Keratinocyte (primary cell): ENCODE results near the gene LRRC19. TPM values are rescaled to one million over a fixed set of nuclear protein-coding genes. Genes with fewer than 3 reads are reported as not detected.

Experiments
- DNase-seq: peaks from one replicate; pipeline ENCODE4 v3.0.0-alpha.2; 2011; ENCODE audit warnings: low read depth, missing footprints, low spot score
- FAIRE-seq: peaks from 2 replicates; lab custom pipeline; 2011; peaks lifted over from hg19 to GRCh38; lab: Jason Lieb, UNC
- H2AFZ ChIP-seq: 2 replicates; pipeline ENCODE4 v1.6.0; 2012; ENCODE audit warnings: low read length, control low read depth, inconsistent platforms; ENCODE audit not compliant: control insufficient read depth
- H3K27ac ChIP-seq: 2 replicates; pipeline ENCODE4 v1.5.1; 2011; ENCODE audit warnings: low read length; ENCODE audit not compliant: control insufficient read depth, insufficient read depth
- H3K27me3 ChIP-seq: 3 replicates; pipeline ENCODE4 v1.6.0; 2011; ENCODE audit warnings: low read length; ENCODE audit not compliant: control insufficient read depth, insufficient read depth; ENCODE audit errors: extremely low read depth
- H3K36me3 ChIP-seq, 2 experiments: 2 replicates in 1 of 2; 3 replicates in 1 of 2; pipeline ENCODE4 v1.5.1; 2011; ENCODE audit warnings: low read length in 2 of 2, mild to moderate bottlenecking in 1 of 2; ENCODE audit not compliant: control insufficient read depth in 2 of 2, insufficient read depth in 2 of 2; ENCODE audit errors: extremely low read depth in 1 of 2
- H3K4me1 ChIP-seq: 3 replicates; pipeline ENCODE4 v1.5.1; 2011; ENCODE audit warnings: low read length; ENCODE audit not compliant: control insufficient read depth, insufficient read depth; ENCODE audit errors: extremely low read depth
- H3K4me2 ChIP-seq: 3 replicates; pipeline ENCODE4 v1.6.0; 2011; ENCODE audit warnings: low read depth, low read length; ENCODE audit not compliant: control insufficient read depth, insufficient read depth; ENCODE audit errors: extremely low read depth
- H3K4me3 ChIP-seq, 3 experiments: fragments of 200-600 bp in 1 of 3; sonication (generic) in 1 of 3; 2 replicates in 2 of 3; 3 replicates in 1 of 3; pipeline ENCODE4 v1.5.1; 2011 to 2016; ENCODE audit warnings: low read length in 3 of 3, mild to moderate bottlenecking in 3 of 3, control low read depth in 2 of 3, inconsistent platforms in 1 of 3, low read depth in 1 of 3, mixed read lengths in 1 of 3, mixed run types in 1 of 3, moderate library complexity in 1 of 3; ENCODE audit not compliant: control insufficient read depth in 2 of 3, insufficient read depth in 2 of 3; ENCODE audit errors: extremely low read depth in 1 of 3
- H3K79me2 ChIP-seq: 2 replicates; pipeline ENCODE4 v1.6.0; 2012; ENCODE audit warnings: low read length; ENCODE audit not compliant: control insufficient read depth, insufficient read depth
- H3K9ac ChIP-seq: 3 replicates; pipeline ENCODE4 v1.6.0; 2011; ENCODE audit warnings: low read length; ENCODE audit not compliant: control insufficient read depth, insufficient read depth; ENCODE audit errors: extremely low read depth
- H3K9me1 ChIP-seq: 3 replicates; pipeline ENCODE4 v1.6.0; 2011; ENCODE audit warnings: low read length; ENCODE audit not compliant: control insufficient read depth, insufficient read depth; ENCODE audit errors: extremely low read depth
- H3K9me3 ChIP-seq: 2 replicates; pipeline ENCODE4 v1.5.1; 2012; ENCODE audit warnings: low read depth, low read length; ENCODE audit not compliant: control insufficient read depth
- H4K20me1 ChIP-seq: 3 replicates; pipeline ENCODE4 v1.6.0; 2011; ENCODE audit warnings: low read length; ENCODE audit not compliant: control insufficient read depth, insufficient read depth; ENCODE audit errors: extremely low read depth
- EZH2 ChIP-seq: IDR thresholded peaks from one replicate; pipeline ENCODE4 v1.6.1; 2012; ENCODE audit warnings: inconsistent platforms, mild to moderate bottlenecking, low read length, moderate library complexity
- dilution Hi-C: fragments of 300-500 bp; cut with MboI; formaldehyde crosslinking; loops from one replicate; pipeline ENCODE4 v1.7.0; 2020; ENCODE audit warnings: low sequenced_read_pairs; ENCODE audit not compliant: extremely low pct_ligation_motif_present
- polyA plus RNA-seq, 5 experiments: library from polyadenylated mRNA; depleted of rRNA in 3 of 5; stranded (reverse) in 3 of 5; stranded (forward) in 1 of 5; unstranded in 1 of 5; fragments of >200 nt; gene quantifications; 1 replicate in 1 of 5; 2 replicates in 3 of 5; 3 replicates in 1 of 5; pipeline versions ENCODE4 v1.2.1 to v1.2.3, GENCODE V29; 2011 to 2012; ENCODE audit warnings: missing spikeins in 2 of 5, low read depth in 1 of 5, low replicate concordance in 1 of 5
- TF ChIP-seq, protein P1 (sequence below), 3 experiments: IDR thresholded peaks in 1 of 3; conservative IDR thresholded peaks in 1 of 3; optimal IDR thresholded peaks in 1 of 3; 2 replicates in 2 of 3; 3 replicates in 1 of 3; pipeline versions ENCODE3 to v1.5.1; 2011; ENCODE audit warnings: low read length in 3 of 3, mild to moderate bottlenecking in 3 of 3, moderate library complexity in 2 of 3, control low read depth in 1 of 3, inconsistent platforms in 1 of 3; ENCODE audit not compliant: insufficient read depth in 2 of 3; ENCODE audit errors: extremely low read depth in 1 of 3

The LRRC19 gene
- polyA plus RNA-seq, 1 donor (not counting 4 experiments of a cell fraction or from before 2014, with no cell fraction given) = not detected

DNA sequence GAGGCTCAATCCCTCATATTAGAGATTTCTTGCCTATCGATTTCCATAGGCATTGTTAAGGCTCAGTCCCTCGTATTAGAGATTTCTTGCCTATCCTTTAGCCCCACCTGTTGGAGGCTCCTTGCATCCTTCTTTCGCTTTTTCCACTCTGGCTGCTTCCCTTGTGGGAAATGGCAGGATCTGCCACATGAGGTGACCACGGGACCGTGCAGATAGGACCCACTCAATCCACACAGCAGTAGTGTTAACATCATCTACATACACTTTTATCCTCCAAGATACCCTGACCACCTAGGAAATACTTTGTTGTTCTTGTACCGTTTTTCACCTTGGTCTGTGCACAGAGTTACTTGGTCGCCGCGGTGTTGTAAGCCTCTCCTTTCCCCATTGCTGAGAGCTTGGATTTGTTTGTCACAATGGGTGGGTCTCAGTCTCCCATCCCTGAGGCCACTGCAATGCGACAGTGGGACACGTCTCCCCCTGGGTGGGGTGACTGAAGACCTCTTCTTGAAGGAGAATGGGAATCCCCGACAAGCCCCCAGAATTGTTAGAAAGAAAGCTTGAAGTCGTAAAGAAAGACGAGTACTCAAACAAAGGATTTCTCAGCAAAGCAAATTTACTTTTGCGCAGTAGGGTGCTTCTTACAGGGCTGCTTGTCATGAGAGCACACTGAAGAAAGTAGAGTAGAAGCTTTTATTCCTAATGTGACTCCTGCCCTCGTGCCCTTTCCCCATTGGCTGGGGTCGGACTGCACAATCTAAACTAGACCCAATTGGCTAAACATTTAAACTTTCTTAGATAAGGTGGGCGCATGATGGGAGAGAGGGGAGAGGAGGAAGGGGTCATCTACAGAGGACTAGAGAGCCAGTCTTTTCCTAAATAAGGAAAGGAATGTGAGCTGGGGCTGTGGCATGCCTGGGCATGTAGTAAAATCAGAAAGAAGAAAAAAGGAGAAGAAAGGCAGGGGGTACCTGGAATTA is 29.5 kb downstream of the LRRC19 start:
- Histone ChIP-seq H3K79me2 (no peaks in the 10 kb centered on the region), H4K20me1 (no peaks in the 10 kb centered on the region), H3K9ac (no peak overlapping the region), H3K4me2 (peak overlapping the region; percentile 31), H2AFZ (no peak overlapping the region), H3K9me1 (no peaks in the 10 kb centered on the region), H3K27ac (peak overlapping the region; percentile 10), H3K27me3 (no peaks in the 10 kb centered on the region), H3K4me1 (peaks cover 8% of the 10 kb centered on the region), H3K36me3 (no peaks in the 10 kb centered on the region), H3K9me3 (no peaks in the 10 kb centered on the region), H3K4me3 (no peak overlapping the region)
- DNase-seq (no peak), FAIRE-seq (peak; percentile 23)
- no peak for TF ChIP-seq EZH2
- TF ChIP-seq, protein P1, sequence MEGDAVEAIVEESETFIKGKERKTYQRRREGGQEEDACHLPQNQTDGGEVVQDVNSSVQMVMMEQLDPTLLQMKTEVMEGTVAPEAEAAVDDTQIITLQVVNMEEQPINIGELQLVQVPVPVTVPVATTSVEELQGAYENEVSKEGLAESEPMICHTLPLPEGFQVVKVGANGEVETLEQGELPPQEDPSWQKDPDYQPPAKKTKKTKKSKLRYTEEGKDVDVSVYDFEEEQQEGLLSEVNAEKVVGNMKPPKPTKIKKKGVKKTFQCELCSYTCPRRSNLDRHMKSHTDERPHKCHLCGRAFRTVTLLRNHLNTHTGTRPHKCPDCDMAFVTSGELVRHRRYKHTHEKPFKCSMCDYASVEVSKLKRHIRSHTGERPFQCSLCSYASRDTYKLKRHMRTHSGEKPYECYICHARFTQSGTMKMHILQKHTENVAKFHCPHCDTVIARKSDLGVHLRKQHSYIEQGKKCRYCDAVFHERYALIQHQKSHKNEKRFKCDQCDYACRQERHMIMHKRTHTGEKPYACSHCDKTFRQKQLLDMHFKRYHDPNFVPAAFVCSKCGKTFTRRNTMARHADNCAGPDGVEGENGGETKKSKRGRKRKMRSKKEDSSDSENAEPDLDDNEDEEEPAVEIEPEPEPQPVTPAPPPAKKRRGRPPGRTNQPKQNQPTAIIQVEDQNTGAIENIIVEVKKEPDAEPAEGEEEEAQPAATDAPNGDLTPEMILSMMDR (optimal IDR thresholded peaks at IDR 0.05 in 1 of 3, IDR thresholded peaks at IDR 0.05 in 1 of 3, conservative IDR thresholded peaks at IDR 0.05 in 1 of 3; ENCODE audit: extremely low read depth in 1 of 3, insufficient read depth in 2 of 3, low read length in 3 of 3) = peak; percentile 23 to 33 (median 29)
- dilution Hi-C loops = no loop called here

DNA sequence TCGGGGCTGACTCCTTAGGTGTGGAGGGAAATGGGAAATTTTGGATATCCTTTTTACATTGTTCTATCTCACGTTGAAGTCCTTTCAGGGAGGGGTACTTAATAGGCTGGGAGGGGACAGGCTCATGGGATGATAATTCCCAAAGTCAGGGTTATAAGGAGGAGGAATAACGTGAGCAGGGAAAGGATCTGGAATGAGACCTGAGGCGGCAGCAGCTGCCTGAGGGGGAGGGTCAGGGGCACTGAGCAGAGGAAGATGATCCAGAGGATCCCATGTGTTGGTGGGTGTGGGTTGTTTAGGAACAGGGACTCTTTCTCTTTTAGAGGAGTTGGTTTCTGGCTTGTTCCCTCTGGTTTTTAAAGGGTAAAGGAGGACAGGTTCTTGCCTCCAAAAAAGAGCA is 30.5 kb downstream of the LRRC19 start:
- H3K9me3 ChIP-seq = no peaks in the 10 kb centered on the region
- H3K79me2 ChIP-seq = no peaks in the 10 kb centered on the region
- FAIRE-seq = no peak
- TF ChIP-seq, protein P1 (optimal IDR thresholded peaks at IDR 0.05 in 1 of 3, IDR thresholded peaks at IDR 0.05 in 1 of 3, conservative IDR thresholded peaks at IDR 0.05 in 1 of 3; ENCODE audit: extremely low read depth in 1 of 3, insufficient read depth in 2 of 3, low read length in 3 of 3) = no peak
- H3K4me1 ChIP-seq = peaks cover 8% of the 10 kb centered on the region
- H3K27me3 ChIP-seq = no peaks in the 10 kb centered on the region
- H3K27ac ChIP-seq = no peak overlapping the region
- H3K4me2 ChIP-seq = no peak overlapping the region
- dilution Hi-C loops = no loop called here
- no peak overlapping the region for H3K4me3 ChIP-seq
- no peaks in the 10 kb centered on the region for H3K9me1 ChIP-seq
- no peak overlapping the region for H2AFZ ChIP-seq
- H3K36me3 ChIP-seq = no peaks in the 10 kb centered on the region
- no peaks in the 10 kb centered on the region for H4K20me1 ChIP-seq
- H3K9ac ChIP-seq = no peak overlapping the region
- DNase-seq = no peak
